ENCODE results near the gene SFN. TPM values are rescaled to one million over a fixed set of nuclear protein-coding genes. Genes with fewer than 3 reads are reported as not detected.
A peak's percentile ranks its signal among the peaks of the same experiment; 100 is the strongest.

Gene SFN
- total and polyA plus RNA-seq, 2 of the 13 experiments (the other 11 are each of a cell fraction or from before 2014, with no cell fraction given) = 4.3 to 5.6 TPM

DNA sequence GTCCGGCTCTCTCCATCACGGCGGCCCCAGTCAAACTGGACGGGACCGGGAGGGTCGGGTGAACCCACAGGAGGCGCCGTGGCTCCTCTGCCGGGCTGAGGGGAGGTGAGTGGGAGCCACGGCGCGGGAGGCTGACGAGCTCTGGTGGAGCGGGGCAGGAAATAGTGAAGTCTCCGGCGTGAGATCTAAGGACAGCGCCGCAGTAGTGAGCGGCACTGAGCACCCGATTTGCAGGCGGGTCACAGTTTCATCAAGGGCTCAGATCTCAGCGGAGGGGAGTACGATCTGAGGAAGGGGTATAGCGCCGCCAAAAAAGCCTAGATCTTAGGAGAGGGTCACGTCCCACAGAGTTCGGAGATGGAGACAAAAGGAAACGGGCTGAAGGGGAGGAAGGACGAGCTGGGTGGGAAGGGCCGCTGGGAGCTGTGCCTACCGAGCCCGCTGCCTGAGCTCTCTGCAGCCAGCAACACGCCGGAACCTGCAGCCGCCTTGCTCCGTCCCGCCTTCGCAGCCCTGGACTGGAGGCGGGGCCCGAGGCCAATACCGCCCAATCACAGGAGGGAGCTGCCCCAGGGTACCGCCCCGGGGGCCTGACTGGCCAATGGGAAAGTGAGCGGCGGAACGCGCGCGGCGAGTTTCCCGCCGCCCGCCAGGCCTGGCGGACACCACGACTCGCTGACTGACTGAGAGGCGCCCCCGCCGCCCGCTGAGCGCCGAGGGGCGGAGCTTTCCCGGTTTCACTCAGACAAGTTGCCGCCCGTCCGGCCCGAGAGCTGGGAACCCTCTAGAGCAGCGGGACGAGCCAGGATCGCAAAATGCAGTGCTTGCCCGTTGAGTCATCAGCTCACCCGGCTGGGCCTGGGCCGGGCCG lies 1.9 kb downstream of the SFN start (continued):
- TF ChIP-seq ZBTB10 (CRISPR knock-in tag; IDR thresholded peaks at IDR 0.05; ENCODE audit: borderline replicate concordance) = no peak
- TF ChIP-seq, protein P1, sequence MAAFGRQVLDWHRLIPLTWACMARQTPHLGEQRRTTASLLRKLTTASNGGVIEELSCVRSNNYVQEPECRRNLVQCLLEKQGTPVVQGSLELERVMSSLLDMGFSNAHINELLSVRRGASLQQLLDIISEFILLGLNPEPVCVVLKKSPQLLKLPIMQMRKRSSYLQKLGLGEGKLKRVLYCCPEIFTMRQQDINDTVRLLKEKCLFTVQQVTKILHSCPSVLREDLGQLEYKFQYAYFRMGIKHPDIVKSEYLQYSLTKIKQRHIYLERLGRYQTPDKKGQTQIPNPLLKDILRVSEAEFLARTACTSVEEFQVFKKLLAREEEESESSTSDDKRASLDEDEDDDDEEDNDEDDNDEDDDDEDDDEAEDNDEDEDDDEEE (CRISPR knock-in tag; IDR thresholded peaks at IDR 0.05) = peak; percentile 71
- TF ChIP-seq ZSCAN9 (CRISPR knock-in tag; IDR thresholded peaks at IDR 0.05; ENCODE audit: borderline replicate concordance) = peak; percentile 43; the same call in 1 of the 2 replicates
- TF ChIP-seq RFX1 (IDR thresholded peaks at IDR 0.05) = no peak
- TF ChIP-seq ZMYM3 (CRISPR knock-in tag; IDR thresholded peaks at IDR 0.05) = no peak
- TF ChIP-seq ZKSCAN5 (CRISPR knock-in tag; IDR thresholded peaks at IDR 0.05) = no peak
- TF ChIP-seq THYN1 (CRISPR knock-in tag; IDR thresholded peaks at IDR 0.05; ENCODE audit: borderline replicate concordance, low read depth) = no peak
- no peak for TF ChIP-seq ZNF768 (CRISPR knock-in tag; IDR thresholded peaks at IDR 0.05)
- no peak for TF ChIP-seq MZF1 (CRISPR knock-in tag; IDR thresholded peaks at IDR 0.05; ENCODE audit: borderline replicate concordance)
- no peak for TF ChIP-seq SMC3 (IDR thresholded peaks at IDR 0.05; ENCODE audit: low read length)
- TF ChIP-seq SIN3B (IDR thresholded peaks at IDR 0.05; ENCODE audit: low read length) = no peak
- no peak for TF ChIP-seq CEBPZ (IDR thresholded peaks at IDR 0.05; ENCODE audit: low read length)
- TF ChIP-seq SAP130 (CRISPR knock-in tag; IDR thresholded peaks at IDR 0.05; ENCODE audit: low read depth) = peak; percentile 80
- peak; percentile 63; the same call in 1 of the 2 replicates for TF ChIP-seq CC2D1A (CRISPR knock-in tag; IDR thresholded peaks at IDR 0.05)
- no peak; the same call in 1 of the 2 replicates for TF ChIP-seq THAP8 (CRISPR knock-in tag; IDR thresholded peaks at IDR 0.05; ENCODE audit: borderline replicate concordance)
- TF ChIP-seq ZNF629 (CRISPR knock-in tag; conservative IDR thresholded peaks at IDR 0.05) = no peak
- TF ChIP-seq POLR2AphosphoS5 (IDR thresholded peaks at IDR 0.05; ENCODE audit: low read depth, low read length) = peak; percentile 83
- TF ChIP-seq BRD4 (CRISPR knock-in tag; IDR thresholded peaks at IDR 0.05) = peak; percentile 42
- peak; percentile 75 for TF ChIP-seq YEATS4 (CRISPR knock-in tag; IDR thresholded peaks at IDR 0.05; ENCODE audit: borderline replicate concordance)
- no peak for TF ChIP-seq PITX1 (CRISPR knock-in tag; IDR thresholded peaks at IDR 0.05)
- TF ChIP-seq HHEX (CRISPR knock-in tag; IDR thresholded peaks at IDR 0.05) = no peak

Measured in HepG2 (cell line).